GM18870 (cell line): ENCODE data around the gene RBM11.

Source experiments
- ATAC-seq: cut with Tn5 transposase; IDR thresholded peaks from one replicate; pipeline ENCODE4 v1.9.1; 2021; ENCODE audit warnings: moderate library complexity; ENCODE audit not compliant: unreplicated experiment

Gene RBM11

DNA sequence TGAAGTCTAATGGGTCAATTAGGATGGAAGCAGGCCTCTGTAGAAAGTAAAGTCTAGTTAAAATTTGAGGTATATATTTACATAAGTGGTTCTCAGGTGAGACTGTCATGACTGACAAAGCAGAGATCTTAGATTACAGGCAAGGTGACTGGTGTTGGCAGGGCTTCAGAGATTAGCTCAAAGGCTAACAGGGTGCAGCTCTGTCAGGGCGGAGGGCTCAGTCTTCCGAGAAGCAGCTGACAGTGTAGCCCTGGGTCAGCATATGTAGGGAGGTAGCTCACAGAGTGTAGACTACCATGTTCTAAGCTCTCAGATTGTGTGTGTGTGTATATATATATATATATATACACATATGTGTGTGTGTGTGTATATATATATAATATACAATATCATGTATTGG lies 54.7 kb downstream of the RBM11 start:
- ATAC-seq, result no peak

DNA sequence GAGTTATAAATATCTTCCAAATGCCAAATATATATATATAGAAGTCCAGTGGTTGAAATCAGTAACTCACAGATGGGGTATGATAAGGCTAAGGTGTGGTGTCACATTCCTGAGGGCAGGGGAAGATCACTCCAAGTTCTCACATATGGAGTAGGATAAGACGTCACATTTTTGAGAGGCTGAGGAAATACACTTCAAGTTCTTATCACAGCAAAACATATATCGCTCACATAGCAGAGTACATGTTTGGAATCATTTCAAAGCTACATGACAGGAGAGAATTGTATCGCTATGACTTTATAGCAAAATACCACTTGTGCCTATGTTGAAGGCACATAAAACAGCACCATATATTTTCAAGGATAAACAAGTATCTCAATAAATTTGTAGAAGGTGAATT lies 55.1 kb downstream of the RBM11 start:
- ATAC-seq, result no peak

DNA sequence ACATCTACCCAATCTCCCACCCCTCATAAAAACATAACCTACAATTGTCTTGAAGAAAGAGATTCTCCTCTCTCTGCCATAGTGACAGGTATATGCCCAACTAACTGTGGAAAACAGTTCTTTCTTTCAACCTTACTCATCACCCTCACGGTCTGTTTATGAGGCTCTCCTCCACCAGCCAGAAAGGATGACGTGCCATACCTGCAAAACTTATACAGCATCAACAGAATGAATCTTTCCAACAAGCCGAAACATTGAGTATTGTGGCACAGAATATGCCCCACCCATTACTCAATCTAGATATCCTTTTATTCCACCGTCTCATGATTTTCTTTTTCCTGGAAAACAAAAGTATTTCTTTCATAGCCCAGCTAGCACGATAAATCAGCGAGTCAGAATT lies 55.7 kb downstream of the RBM11 start:
- no peak for ATAC-seq

DNA sequence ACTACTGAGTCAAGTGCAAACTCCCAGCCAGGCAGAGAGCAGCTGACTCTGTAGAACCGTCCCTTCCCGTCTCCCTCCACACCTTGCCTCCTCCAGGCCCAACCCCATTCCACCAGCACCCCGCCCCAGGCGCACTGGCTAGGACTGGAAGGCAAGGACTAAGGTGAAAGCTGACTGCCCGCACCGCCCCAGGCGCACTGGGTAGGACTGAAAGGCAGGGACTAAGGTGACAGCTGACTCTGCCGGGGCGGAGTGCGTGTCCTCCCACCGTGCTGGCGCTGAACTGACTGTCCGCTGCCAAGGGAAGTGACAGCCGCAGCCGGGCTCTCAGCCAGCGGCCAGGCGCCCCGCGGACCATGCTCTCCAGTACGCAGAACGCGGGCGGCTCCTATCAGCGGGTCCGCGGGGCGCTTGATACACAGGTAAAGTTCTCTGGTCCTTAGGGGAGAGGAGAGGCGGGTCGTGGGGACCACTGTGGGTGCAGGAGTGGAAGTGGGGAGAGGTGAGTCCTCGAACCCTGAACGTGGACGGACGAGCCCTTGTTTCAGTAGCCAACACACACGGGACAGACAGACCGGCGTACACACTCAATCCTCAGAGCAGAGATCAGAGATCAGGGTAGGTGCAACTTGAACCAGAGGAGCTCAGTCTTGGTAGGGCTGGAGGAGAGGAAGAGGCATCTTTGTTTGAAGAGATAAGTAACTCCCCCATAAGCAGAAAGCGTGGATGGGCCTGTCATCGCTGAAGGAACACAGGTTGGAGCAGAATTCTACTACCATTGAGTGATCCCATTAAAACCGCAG lies 58.0 kb downstream of the RBM11 start:
- ATAC-seq, result no peak

DNA sequence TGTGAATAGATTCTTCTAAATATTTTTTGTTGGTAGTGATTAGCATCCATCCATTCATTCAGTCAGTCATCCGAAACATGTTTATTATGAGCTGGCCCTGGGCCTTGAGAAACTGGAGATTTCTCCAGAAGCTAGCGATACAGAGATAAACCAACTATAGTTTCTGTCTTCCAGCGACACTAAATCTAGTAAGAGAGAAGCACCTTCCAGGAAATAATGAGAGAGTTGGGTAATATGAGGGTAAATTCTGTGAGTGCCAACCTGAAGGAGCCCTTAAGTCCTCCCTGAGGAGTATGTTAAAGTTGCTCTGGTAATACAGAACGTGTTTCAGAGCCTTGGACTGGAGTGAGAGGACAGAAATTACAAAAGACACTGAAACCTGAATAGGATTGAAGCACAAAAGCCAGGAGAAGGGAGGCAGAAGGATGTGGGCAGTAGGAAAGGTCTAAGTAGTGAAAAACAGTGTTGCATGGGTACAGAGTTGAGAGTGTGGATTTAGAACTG lies 59.8 kb downstream of the RBM11 start:
- ATAC-seq, result no peak
